Measurements from ENCODE around the gene TSHZ1. TPM values are rescaled to one million over a fixed set of nuclear protein-coding genes. Genes with fewer than 3 reads are reported as not detected.

TSHZ1 gene
- polyA plus RNA-seq, 12 donors = 19.5 to 200 (median 22.1) TPM

DNA sequence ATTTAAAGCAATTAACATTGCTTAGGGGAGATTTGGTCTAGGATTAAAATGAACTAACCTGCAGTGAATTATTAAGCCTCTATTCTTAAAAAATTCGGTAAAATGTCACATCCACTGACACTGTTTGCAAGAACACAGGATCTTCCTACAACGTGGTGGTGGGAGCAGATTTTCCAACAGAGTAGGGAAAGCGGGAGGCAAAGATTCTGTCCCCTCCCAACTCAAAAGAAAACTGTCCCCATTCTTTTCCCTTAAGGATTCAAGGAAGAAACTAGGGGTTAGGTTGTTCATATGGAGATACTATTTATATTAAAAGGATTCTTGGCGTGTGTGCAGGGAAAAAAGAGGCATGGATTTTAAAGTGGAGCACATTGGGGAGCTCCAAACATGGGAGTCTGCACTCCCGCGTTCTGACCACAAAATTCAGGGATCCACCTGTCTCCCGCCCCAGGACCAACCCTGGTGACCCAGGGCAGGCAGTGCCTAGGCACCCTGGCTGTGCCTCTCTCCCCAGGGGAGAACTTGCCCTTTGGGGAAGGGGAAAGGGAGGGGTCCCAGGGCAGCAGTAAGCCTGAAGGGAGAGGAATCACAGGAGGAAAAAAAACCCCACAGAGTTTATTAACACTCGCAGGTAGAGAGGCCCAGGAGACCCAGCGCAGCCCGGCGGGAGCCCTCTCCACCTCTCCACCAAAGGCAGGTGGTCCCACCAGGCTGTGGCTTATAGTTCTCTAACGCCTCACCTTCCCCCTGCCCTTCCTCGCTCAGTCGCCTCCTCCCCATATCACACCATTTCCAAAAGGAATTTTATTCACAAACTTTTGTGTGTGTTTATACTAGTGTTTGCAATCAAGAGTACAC is 3.9 kb upstream of the TSHZ1 start:
- no peak for DNase-seq

DNA sequence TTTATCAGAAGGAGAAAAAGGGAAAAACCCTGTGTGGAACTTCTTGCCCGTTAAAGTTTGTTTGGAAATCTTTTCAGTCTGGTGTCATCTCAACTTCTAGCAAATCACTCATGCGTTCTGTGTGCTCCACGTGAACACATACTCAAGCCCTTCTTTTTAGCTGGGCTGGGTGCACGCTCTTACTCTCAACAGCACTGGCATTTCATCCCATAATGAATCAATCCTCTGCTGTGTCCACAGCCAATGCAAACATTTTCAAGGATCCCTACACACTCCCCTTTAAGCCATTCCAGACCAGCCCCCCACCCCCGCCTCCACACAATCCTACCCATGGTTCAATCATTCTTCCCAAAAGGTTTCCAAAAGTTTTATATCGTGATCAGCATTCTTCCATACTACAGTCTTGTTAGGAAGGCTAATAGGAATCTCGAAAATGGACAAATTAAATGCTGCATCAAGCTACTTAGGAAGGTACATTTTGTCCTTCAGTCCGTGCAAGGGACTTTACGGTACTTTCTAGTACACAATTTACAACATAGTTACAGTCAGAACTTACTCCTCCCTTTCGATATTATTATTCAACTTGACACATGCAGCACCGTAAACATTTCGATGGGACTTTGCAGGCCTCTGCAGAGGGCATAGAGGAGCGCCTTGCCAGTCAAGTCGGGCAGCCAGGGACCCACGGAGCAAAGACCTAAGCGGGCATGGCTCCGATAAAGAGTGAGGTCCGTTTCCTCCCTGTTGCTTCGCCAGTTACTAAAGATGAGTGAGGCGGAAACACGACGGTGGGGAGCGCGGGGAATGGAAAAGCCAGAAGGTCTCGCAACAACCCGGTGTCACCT is 3.1 kb upstream of the TSHZ1 start:
- DNase-seq = no peak

DNA sequence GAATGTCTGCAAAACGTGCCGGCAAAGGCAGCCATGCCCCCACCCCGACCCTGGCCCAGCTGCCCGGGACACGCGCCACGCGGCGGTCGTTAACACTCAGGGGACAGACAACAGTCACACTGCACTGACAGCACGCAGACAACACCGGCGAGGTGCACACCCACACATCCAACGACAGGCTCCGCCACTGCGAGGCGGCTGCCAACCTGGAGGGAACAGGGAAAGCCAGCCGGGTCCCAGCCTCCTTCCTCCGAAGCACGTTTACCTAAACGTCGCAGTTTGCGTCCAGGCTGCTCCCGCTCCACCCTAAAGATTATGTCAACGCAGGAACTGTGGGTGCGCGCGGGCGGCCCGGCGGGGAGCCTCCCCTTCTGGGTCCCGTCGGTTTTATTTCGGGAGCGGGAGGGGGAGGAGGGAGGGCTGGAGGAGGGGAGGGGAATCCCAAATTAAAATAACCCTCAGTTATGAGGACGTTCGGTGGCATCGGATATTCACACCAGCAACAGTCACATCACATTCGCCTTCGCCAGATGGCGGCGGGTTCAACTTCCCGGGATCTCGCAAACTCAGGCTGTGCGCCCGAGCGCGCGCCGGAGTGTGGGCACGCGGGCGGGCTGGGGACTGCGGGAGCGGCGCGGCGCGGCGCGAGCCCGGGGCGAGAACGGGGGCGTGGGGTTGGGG is 2.3 kb upstream of the TSHZ1 start:
- peak; percentile 65 for DNase-seq

DNA sequence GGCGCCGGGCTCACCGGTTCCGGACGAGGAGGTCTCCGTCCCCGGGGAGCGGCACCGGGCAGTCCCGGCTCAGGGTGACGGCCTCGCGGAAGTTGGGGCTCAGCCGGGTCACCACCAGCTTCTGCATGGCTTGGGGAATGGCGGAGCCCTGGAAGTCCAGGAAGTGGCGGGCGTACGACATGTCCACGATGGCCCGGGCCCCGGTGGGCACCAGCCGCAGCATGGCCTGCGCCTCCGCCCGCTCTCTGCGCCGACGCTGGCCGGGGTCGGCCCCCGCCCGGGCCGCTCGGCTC is 1.8 kb upstream of the TSHZ1 start:
- DNase-seq = no peak

DNA sequence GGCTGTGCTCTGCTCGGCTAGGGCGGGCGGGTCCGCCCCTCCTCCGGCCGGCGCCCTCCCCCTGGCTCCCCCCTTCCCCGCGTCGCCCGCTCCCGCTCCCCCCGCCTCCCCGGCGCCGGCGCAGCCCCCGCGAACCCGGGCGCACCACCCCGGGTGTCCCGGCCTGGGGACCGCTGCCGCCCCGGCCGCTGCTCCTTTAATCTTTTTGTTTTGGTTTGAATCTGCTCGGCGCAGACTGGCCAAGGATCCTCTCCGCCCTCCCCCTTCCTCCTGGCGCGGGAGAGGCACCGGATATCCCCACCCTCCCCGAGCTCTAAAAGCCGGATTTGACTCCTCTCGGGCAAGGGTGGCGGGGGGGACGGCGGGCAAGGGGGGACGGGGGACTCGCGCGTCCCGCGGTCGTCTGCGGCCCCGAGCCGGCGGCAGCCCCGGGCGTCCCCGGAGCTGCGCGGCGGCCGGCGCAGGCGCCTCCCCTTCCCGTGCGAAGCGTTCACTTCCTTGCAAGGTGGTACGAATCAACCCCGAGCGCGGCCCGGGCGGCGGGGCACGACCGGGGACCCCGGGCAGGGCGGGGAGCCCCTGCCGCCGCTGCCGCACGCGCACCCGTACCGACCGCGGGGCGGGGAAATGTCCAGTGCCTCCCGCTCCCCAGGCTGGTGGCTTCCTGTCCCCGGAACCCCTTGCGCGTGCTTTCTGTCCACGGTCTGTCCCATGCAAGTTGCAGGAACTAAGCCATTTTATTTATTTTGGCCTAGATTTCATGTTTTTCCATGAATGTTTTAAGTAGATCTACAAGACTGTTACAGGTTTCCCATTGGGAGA is 1.3 kb upstream of the TSHZ1 start, which contains the start of gene PTGR3:
TSS of gene PTGR3 (minus strand) at position 11 of the 822 bp plus-strand sequence. CDS start 81 bp downstream, outside the sequence.
- DNase-seq = peak; percentile 84

DNA sequence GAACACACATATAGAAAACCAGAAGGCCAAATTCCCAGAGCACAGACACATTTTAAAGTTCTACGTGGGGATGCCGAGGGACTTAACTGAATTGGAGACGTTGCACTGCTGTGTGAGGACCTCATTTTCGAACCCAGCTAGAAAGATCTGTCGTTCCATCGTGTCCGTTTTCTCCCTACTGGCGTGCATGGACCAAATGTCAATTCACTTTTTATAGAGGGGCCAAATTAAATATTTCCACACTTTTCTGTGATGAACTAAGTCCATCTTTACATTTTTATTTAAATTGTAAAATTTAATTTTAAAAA is 692 bp upstream of the TSHZ1 start:
- DNase-seq = no peak

DNA sequence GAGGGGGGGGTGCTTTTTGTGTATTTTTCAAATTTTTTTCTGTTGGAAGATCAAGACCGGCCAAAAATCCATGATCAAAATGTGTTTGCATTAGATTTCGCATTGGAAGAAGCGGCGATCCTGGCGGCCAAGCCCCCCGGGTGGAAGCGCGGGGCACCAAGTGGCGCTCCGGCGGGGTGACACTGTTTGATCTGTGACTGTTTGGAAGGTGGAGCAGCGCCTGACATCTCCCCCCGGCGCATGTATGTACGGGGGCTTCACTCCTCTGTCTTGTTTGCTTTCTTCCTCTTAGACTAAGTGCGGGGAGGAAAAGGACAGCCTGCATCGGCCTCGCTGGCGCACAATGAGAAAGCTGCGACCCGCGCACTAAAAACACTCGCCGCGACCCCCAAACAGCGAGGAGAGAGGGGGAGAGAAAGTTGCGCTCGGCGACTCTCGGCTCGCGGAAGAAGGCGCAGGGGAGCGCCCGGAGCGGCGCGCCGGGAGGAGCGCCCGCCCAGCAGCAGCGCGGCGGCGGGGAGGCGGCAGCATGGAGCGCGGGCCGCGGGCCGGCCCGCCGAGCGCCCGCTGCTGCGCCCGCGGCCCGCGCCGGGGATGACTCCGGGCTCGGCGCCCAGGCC is 515 bp downstream of the TSHZ1 start:
- DNase-seq = no peak

DNA sequence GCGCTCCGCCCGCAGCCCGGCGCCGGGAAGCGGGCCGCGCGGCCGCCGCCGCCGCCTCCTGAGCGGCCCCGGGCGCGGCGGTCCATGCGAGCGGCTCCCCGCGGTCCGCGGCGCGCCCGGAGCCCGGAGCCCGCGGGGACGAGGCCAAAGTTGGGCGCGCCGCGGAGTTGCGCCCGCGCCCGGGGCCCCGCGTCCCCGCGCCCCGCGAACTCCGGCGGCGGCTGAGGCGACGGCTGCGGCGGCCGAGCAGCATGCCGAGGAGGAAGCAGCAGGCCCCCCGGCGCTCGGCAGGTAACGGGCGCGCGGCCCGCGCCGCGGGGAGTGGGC is 992 bp downstream of the TSHZ1 start:
- DNase-seq = no peak

DNA sequence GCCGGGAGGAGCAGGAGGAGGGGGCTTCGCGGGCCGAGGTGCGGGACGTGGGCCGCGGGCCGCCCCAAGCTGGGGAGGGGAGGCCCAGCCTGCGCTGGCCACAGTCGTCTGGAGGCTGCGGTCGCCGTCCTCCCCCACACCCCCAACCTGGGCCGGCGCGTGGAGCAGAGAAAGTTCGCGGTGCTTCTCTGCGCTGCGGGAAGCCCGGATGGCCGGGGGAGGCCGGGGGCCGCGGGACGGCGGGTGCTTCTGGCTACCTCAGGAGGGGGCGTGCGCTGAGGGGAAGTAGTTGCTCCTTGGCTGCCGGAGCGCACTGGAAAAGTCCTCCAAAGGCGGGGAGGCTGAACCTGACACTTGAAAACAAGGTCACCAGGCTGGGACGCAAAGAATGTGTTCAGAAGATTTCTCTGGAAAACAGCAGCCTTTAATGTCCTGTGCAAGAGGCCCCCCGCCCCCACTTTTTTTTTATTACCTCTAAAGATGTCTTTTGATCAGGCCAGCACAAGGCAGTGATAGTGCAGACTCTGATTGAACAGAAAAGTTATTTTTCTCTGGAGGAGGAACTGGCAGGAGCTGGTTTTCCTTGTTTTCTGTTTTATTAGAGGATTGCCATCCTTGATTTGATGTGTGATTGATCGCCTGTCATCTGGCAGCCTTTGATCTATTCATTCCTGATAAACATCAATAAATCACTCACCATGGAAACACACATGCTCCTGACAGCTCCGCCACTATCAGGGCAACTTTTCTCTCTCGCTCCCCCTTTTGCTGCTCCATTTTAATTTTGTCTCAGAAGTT is 1.6 kb downstream of the TSHZ1 start:
- peak; percentile 66 for DNase-seq

DNA sequence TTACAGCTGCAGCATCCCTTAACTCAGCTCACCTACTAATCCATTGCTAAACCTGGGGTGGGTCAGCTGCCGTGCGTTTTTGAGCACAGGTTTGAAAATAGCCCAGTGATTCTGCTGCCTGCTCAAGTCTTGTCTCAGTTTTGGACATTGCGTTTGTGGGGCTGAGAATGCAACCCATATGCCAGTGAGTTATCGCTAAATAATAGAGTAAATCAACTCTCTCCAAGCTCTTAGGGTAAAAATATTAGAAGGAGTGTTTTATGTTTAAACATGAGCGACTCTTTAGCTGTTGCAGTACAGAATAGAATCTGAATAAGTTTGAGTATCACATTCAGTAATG is 2.1 kb downstream of the TSHZ1 start:
- DNase-seq = no peak

DNA sequence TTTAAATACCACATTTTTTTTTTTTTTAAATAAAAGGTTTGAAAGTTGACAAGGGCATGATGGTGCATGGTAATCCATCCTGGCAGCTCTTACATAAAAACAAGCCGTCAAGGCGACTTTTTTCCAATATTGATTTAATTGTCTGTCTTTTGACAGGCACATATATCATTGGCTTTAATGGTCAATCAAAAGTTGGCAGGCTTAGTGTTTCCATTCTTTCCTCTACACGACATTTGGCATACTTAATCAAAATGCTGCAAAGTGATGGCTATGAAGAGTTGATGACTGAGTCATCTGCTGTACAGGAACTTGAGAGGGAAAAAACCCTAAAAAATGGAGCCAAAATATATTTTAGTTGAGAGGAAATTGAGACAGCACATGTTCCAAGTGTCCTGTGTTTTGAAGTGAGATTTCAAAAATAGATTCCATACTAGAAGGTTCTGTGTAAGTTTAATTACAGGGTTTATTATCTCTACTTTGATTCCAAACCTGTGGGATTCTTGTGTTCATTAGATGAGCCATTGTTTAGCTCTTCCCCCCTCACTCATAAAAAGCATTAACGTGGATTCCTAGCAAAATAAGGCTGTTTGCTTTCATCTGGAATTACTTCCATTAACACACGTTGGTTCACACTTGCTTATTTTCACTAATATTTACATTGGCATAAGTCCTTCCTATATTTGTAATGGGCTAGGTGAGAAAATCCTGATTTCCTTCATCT is 3.2 kb downstream of the TSHZ1 start:
- peak; percentile 53 for DNase-seq

DNA sequence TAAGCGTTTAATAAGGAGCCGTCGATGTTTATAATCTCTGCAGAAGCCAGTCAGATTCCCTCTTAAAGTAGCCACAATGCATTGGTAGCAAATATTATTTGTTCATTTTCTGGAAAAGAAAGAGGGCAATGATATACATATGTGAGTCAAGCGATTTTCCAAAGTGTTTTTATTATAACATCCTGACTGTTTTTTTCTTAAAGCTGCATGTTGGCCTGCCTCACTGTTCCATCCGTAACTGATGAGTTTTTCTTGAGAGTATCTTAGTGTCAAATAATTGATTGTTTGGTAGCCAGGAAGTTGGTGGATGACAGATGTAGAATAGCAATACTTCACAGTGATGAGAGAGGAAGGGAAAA is 3.7 kb downstream of the TSHZ1 start:
- DNase-seq = no peak

DNA sequence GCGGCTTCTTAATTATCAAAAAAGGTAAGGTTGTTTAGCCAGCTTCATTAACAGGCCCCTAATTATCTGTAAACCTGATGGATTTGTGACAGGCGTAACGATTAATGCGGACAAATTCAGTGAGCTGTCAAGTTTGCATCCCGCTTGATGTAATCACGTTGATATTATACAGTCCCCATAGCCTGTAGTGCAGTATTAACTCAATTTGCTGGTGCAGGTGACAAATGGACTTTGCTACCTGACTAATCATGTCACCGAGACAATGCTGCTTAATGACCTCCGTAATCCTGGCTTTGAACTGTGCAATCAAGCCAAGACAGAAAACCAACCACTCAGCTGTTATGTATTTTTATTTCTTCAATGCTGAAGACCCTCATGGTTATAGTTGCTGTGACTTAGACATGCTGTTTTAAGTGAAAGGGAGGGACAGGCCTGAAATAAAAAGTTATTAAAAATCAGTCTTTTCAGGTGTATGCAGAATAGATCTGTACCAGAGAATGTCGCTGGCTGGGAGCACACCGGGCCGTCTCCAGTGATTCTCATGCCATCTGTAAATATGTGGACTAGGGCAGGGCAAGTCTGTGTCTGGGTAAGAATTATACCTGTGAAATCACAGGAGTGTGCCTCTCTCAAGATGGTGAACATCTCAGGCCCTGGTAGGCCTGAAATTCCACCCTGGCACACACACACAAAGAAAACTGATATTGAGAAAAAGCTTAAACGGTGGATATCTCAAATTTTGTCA is 4.3 kb downstream of the TSHZ1 start:
- no peak for DNase-seq

DNA sequence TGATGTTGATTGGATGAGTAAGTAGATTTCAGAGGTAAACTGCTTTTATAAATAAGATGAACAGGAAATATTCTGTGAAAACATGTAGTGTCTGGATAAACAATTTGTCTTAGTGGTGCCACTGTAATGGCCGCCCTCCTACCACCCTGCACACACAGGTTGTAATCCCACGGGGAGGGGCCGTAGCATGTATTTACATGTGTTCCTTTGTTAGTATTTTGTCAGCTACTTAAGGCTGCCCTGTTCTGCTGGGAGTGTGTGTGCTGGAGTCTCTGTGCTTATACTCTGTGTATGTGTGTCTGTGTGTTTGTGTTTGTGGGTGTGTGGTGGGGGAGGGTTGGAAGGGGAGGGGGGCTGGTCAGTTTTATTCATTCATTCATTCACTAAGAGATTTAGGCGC is 5.1 kb downstream of the TSHZ1 start:
- no peak for DNase-seq

DNA sequence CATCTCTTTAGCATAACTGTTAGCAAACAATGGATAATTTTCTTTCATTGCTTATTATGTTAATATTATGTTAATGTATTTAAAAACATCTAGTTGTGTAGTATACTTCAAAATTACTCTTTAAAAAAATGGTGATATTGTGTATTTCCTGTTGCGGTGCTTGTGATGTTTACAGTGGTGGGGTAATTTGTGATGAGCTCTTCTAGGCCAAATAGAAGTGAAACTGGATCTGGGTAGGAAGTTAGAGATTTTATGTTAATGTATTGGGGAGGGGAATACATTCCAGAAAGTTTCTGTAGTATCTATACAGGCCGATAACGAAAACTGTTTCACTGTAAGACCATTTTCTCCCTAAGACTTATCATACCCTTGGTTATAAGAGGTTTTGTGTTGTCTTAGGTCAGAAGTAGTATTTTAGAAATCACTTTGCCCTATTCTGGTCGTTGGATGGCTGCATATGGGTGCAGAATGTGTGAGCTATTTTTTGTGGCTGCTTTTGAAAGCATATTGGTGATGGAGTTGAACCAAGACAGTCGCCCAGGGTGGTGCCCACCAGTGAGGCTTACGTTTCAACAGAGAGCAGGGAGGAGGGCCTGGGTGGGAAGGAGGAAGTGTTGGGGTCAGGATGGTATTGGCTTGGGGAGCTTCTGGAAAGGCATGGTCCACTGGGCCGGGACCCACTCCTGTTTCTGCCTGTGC is 5.8 kb downstream of the TSHZ1 start:
- DNase-seq = no peak

DNA sequence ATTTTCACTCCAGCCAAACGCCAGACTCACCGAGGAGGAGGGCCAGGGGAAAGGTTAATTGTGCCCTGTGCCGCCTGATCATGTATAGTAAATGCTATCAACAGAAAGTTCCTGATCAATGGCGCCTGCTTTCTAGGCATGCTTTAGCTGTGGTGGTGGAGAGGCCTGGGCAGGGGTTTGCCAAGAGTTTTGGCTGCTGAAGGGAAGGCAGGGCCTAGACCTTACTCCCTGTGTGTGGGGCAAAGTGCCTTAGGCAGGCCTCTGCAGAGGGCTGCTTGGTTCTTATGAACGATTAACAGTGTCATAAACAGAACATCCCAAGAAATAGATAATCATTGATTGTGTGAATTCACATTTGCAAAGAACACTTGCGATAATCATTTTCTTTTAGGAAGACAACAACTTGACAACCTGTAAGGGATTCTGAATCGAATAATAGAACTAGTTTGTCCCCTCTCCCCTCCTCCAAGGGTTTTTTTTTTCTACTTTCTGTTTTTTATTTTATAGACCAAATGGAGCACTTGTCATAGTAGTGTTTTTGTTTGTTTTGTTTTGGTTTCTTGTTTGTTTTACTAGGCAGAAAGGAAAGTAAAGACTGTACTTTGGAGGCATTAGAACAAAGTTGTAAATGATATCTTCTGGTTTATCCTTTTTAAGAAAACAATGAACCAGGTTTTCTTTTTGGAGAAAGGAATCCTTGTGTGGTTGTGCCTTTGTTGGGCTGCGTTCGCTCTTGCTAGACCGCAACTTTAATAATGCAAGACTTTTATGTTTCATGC is 6.5 kb downstream of the TSHZ1 start:
- no peak for DNase-seq

DNA sequence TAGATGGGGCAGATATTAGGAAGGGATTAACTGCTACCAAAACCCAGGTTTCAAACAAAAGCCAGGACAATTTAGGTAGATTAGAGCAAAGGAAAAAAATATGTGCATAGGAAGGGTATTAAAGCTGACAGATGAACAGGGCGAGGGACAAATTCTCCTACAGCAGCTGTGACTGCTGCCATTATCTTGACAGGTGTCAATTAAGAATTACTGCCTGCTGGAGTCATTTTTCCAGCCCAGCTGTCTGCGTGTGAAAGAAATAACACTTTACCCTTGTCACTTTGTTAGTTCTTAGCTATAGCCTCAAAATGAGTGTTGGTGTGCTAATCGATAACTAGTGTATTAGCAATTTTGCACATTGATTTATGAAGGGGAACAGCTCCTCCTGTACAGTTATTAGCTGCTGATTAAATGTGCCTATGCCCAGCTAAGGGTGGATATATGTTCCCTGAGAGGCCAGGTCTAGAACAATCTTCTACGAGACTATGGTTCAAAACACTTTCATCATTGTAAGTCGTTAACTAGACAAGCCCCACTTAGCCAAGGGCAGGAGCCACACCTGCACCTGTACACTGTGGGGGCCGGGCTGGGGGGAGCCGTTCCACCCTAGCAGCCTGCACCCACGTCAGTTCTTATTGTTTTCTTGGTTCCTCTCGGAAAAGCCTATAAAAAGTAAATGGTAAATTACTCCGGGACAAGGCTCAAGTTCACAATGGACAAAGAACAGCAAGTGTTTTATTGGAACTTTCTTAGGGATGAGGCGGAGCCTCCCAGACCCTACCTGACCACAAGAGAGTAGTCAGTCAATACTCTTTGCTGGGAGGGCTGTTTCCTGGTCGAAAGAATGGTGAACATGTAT is 7.7 kb downstream of the TSHZ1 start:
- no peak for DNase-seq

Measured in muscle of arm (tissue), 12 donors.